ENCODE results near the gene ATP6V1B1.

GRCh38 chr2:70939001-70939838 is 3.5 kb downstream of the ATP6V1B1 start:
- TF ChIP-seq CTCF (IDR thresholded peaks at IDR 0.05) = no peak
- no peak for TF ChIP-seq POLR2A (IDR thresholded peaks at IDR 0.05)

Measured in esophagus squamous epithelium (tissue), 4 donors.